NCI-H748 (cell line): ENCODE measurements around the gene TRA2B.

Experiments used
- DNase-seq: peaks from one replicate; lab custom pipeline; 2025; ENCODE audit not compliant: unreplicated experiment; lab: John Stamatoyannopoulos, UW

Gene TRA2B

DNA sequence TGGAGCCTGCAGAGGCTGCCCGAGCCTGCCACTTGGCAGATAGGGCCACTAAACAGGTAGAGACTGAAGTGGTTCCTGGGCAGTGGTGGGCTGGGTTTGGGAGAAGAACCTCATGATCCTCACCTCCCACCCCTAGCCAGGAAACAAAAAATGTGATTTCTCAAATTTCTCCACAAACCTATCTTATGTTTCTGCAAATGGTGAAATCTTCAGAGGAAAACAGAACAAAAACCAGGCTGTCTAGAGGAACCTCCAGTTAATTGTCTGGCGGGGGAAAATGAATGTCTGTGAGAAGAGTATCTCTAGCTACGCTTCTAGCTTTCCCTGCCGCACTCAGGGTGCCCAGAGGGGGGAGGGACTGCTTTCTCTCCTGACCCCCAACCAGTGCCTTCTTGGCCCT, 55.9 kb downstream of the TRA2B start:
- DNase-seq = no peak

DNA sequence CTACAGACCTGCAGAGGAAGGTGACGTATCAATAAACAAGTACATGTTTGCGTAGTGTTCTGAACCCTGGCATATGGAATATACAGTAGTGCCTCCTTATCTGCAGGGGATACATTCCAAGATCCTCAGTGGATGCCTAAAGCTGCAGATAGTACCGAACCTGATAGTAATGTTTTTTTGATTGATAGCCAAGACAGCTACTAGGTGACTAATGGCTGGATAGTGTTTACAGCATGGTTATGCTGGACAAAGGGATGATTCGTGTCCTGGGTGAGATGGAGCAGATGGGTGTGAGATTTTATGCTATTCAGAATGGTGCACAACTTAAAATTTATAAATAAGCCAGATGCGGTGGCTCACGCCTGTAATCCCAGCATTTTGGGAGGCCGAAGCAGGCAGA, 57.2 kb downstream of the TRA2B start:
- no peak for DNase-seq

DNA sequence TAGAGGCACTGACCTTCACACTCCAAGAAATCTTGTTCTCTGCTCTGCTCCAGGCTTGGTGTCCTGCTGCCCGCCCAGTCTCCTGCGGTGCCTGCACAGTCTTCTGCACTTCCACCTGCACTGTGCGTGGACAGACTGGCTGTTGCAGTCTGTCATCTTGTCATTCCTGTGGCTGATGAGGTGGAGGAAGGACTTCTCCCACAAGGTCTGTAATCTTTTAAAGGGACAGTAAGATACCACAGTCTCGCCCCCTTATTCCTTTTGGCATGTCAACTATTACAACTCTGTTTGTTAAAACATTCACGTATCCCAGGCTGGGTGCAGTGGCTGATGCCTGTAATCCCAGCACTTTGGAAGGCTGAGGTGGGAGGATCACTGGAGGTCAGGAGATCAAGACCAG, 58.9 kb downstream of the TRA2B start:
- no peak for DNase-seq

DNA sequence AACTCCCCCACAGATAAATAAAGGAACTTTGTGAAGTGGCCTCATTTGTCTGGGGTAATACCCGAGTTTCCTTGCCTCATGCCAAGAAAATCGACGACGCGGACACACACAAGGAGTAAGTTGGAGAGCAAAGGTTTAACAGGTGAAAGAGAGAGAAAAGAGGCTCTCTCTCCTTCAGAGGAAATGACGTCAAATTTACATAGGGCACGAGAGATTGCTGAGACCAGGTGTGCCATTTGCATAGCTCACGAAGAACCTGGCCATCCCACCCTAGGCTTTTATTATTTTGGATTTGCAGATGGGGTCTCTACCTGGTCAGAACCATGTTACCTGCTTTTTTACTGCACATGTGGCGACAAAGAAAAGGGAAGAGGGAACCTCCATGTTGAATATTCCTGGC, 63.7 kb downstream of the TRA2B start:
- peak; percentile 9 for DNase-seq

DNA sequence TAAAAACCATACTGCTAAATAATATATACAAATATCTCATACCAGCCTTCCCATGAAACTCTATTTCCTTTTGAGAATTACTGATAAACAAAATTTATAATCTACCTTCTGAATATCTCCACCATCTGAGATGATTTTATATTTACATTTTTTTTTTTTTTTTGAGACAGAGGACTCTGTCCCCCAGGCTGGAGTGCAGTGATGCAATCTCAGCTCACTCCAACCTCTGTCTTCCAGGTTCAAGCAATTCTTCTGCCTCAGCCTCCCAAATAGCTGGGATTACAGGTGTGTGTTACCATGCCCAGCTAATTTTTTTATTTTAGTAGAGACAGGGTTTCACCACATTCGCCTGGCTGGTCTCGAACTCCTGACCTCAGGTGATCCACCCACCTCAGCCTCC, 70.2 kb downstream of the TRA2B start:
- no peak for DNase-seq

DNA sequence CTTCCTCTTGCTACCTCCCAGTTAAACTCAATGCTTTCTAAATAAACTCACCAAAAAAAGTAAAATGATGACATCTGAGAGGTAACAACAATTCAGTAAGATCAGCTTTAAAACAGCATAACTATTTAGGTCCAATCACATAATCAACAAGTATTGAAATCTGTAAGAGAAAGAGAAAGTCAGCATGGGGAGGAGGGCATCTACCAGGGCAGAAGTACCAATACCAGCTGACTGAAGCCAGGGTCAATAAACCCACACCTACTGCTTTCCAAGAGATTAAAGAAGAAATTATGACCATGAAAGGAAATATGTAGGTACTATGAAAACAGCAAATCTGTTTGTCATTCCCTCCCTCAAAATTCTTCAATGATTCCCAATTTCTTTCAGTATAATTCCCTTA, 70.8 kb downstream of the TRA2B start:
- DNase-seq = no peak

DNA sequence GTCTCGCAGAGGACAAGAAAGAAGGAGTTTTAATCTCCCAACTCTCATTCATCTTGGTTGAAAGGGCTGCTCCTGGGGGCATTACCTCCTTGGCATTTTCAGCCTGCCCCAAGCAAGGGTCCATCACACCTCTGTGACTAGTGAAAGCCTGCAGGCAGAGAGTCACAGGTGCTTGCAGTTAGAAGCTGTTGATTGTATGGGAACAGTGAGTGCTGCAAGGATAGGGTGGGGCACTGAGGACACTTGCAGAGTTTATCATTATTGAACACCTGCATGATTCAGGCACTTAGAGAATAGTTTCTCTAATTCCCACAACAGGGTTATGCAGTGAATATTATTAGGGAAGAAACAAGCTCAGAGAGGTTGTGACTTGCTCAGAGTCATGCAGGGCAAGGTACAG, 71.3 kb downstream of the TRA2B start:
- no peak for DNase-seq
